ENCODE results near the gene C12orf57.

DNA sequence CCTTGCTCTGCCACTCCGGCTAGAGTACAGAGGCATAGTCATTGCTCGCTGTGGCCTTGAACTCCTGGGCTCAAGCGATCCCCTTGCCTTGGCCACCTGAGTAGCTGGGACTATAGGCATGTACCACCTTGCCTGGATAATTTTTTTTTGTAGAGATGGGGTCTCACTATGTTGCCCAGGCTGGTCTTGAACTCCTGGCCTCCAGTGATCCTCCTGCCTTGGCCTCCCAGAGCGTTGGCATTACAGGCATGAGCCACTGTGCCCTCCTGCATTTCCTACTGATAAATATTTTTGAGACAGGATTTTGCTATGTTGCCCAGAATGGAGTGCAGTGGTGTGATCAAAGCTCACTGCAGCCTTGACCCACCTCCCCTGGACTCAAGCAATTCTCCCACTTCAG lies 36.3 kb downstream of the C12orf57 start:
- TF ChIP-seq EZH2 (optimal IDR thresholded peaks at IDR 0.05; ENCODE audit: low read depth, low read length) = no peak
- TF ChIP-seq, protein P1, sequence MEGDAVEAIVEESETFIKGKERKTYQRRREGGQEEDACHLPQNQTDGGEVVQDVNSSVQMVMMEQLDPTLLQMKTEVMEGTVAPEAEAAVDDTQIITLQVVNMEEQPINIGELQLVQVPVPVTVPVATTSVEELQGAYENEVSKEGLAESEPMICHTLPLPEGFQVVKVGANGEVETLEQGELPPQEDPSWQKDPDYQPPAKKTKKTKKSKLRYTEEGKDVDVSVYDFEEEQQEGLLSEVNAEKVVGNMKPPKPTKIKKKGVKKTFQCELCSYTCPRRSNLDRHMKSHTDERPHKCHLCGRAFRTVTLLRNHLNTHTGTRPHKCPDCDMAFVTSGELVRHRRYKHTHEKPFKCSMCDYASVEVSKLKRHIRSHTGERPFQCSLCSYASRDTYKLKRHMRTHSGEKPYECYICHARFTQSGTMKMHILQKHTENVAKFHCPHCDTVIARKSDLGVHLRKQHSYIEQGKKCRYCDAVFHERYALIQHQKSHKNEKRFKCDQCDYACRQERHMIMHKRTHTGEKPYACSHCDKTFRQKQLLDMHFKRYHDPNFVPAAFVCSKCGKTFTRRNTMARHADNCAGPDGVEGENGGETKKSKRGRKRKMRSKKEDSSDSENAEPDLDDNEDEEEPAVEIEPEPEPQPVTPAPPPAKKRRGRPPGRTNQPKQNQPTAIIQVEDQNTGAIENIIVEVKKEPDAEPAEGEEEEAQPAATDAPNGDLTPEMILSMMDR (IDR thresholded peaks at IDR 0.05; ENCODE audit: low read length) = no peak
